GM23338 (cell line): Measurements from ENCODE around the gene RPS25. TPM values are rescaled to one million over a fixed set of nuclear protein-coding genes. Genes with fewer than 3 reads are reported as not detected.

Source experiments
- ATAC-seq: fragments of 200-7000 bp; cut with Tn5 transposase; 3 replicates; pipeline ENCODE4 v1.9.1; 2020
- DNase-seq: peaks from one replicate; pipeline ENCODE4 v3.0.0-alpha.2; 2015; ENCODE audit warnings: low spot score
- H2AFZ ChIP-seq: fragments of 200-600 bp; sonication (generic); 2 replicates; pipeline ENCODE4 v1.8.0; 2016; ENCODE audit warnings: antibody characterized with exemption, mild to moderate bottlenecking, moderate library complexity
- H3F3A ChIP-seq: fragments of 200-600 bp; sonication (generic); replicated peaks from 2 replicates; pipeline ENCODE4 v1.8.0; 2017; ENCODE audit warnings: antibody characterized with exemption, mixed run types, low read depth
- H3K27ac ChIP-seq: fragments of 200-600 bp; sonication (generic); 2 replicates; pipeline ENCODE4 v1.6.1; 2016; ENCODE audit warnings: low read depth
- H3K27me3 ChIP-seq: fragments of 200-600 bp; sonication (generic); 2 replicates; pipeline ENCODE4 v1.8.0; 2016; ENCODE audit warnings: mild to moderate bottlenecking, mixed run types, moderate library complexity; ENCODE audit not compliant: insufficient read depth
- H3K36me3 ChIP-seq: fragments of 200-600 bp; sonication (generic); 2 replicates; pipeline ENCODE4 v1.8.0; 2016; ENCODE audit warnings: mild to moderate bottlenecking; ENCODE audit not compliant: insufficient read depth
- H3K4me1 ChIP-seq: fragments of 200-600 bp; sonication (generic); 2 replicates; pipeline ENCODE4 v1.8.0; 2016; ENCODE audit warnings: mild to moderate bottlenecking, moderate library complexity; ENCODE audit not compliant: insufficient read depth
- H3K4me2 ChIP-seq: fragments of 200-600 bp; sonication (generic); 2 replicates; pipeline ENCODE4 v1.7.1; 2017; ENCODE audit warnings: mixed run types
- H3K4me3 ChIP-seq: fragments of 200-600 bp; sonication (generic); 2 replicates; pipeline ENCODE4 v1.6.1; 2016; ENCODE audit warnings: mixed run types
- H3K79me2 ChIP-seq: fragments of 200-600 bp; sonication (generic); replicated peaks from 2 replicates; pipeline ENCODE4 v1.8.0; 2017; ENCODE audit warnings: mild to moderate bottlenecking; ENCODE audit not compliant: insufficient read depth
- H3K9me2 ChIP-seq: fragments of 200-600 bp; sonication (generic); 2 replicates; pipeline ENCODE4 v1.8.0; 2017; ENCODE audit not compliant: insufficient read depth
- H4K20me1 ChIP-seq: fragments of 200-600 bp; sonication (generic); replicated peaks from 2 replicates; pipeline ENCODE4 v1.8.0; 2017; ENCODE audit warnings: mild to moderate bottlenecking; ENCODE audit not compliant: insufficient read depth
- H3K27ac Mint-ChIP-seq: 2 replicates; pipeline ENCODE4 v1.8.0; 2020; ENCODE audit warnings: inconsistent platforms, mild to moderate bottlenecking, moderate library complexity, mixed read lengths
- H3K27me3 Mint-ChIP-seq: 3 replicates; pipeline ENCODE4 v1.8.0; 2022; ENCODE audit warnings: low read depth, mild to moderate bottlenecking, moderate library complexity, mixed read lengths, inconsistent platforms; ENCODE audit not compliant: insufficient read depth, poor library complexity
- H3K36me3 Mint-ChIP-seq: 3 replicates; pipeline ENCODE4 v1.8.0; 2021; ENCODE audit warnings: low read depth, mild to moderate bottlenecking, inconsistent platforms, moderate library complexity, mixed read lengths
- H3K4me1 Mint-ChIP-seq: 3 replicates; pipeline ENCODE4 v1.8.0; 2020; ENCODE audit warnings: mild to moderate bottlenecking, inconsistent platforms, mixed read lengths
- H3K4me3 Mint-ChIP-seq: 3 replicates; pipeline ENCODE4 v1.8.0; 2021; ENCODE audit warnings: moderate library complexity, mild to moderate bottlenecking, inconsistent platforms, mixed read lengths
- H3K9me3 Mint-ChIP-seq: 3 replicates; pipeline ENCODE4 v1.8.0; 2020; ENCODE audit warnings: moderate library complexity, mild to moderate bottlenecking, inconsistent platforms, mixed read lengths
- CREB1 ChIP-seq: fragments of 250-450 bp; sonication (Bioruptor Pico); IDR thresholded peaks from 2 replicates; pipeline ENCODE4 v1.5.0; 2020; ENCODE audit warnings: low read depth, mild to moderate bottlenecking, moderate library complexity
- CTCF ChIP-seq, 2 experiments: fragments of 200-600 bp in 1 of 2; sonication (generic) in 1 of 2; conservative IDR thresholded peaks; 2 replicates each; pipeline versions ENCODE4 v1.5.1 to v1.6.1; 2016 to 2017; ENCODE audit warnings: antibody characterized with exemption in 2 of 2, low read depth in 2 of 2, mild to moderate bottlenecking in 2 of 2, moderate library complexity in 1 of 2
- EZH2 ChIP-seq: fragments of 200-600 bp; sonication (generic); IDR thresholded peaks from one replicate; pipeline ENCODE4 v1.8.0; 2017; ENCODE audit warnings: antibody characterized with exemption, mild to moderate bottlenecking, low read depth; ENCODE audit not compliant: unreplicated experiment
- JUNB ChIP-seq: IDR thresholded peaks from one replicate; pipeline ENCODE4 v1.6.1; 2016; ENCODE audit warnings: antibody characterized with exemption; ENCODE audit not compliant: unreplicated experiment
- NANOG ChIP-seq: IDR thresholded peaks from 2 replicates; pipeline ENCODE4 v1.6.1; 2016; ENCODE audit warnings: antibody characterized with exemption, borderline replicate concordance
- POLR2AphosphoS5 ChIP-seq: IDR thresholded peaks from 2 replicates; pipeline ENCODE4 v1.6.1; 2016; ENCODE audit warnings: antibody characterized with exemption, low read depth
- REST ChIP-seq: IDR thresholded peaks from one replicate; pipeline ENCODE4 v1.6.1; 2018; ENCODE audit warnings: antibody characterized with exemption; ENCODE audit not compliant: unreplicated experiment
- STAT1 ChIP-seq: IDR thresholded peaks from one replicate; pipeline ENCODE4 v1.6.1; 2016; ENCODE audit warnings: antibody characterized with exemption; ENCODE audit not compliant: unreplicated experiment
- ZNF114 ChIP-seq: fragments of 250-450 bp; sonication (Bioruptor Pico); IDR thresholded peaks from 2 replicates; pipeline ENCODE4 v1.5.0; 2020; ENCODE audit warnings: mild to moderate bottlenecking, moderate library complexity
- ZNF331 ChIP-seq: fragments of 250-450 bp; sonication (Bioruptor Pico); IDR thresholded peaks from 2 replicates; pipeline ENCODE4 v1.5.0; 2020; ENCODE audit warnings: low read depth, mild to moderate bottlenecking, moderate library complexity
- polyA plus RNA-seq: library from polyadenylated mRNA; unstranded; fragments of >200 nt; fragmentation: Nextera tagmentation; extraction: Ambion mirVana; gene quantifications from 2 replicates; pipeline ENCODE4 v1.2.1, GENCODE V29; 2016
- total RNA-seq: library from RNA; depleted of rRNA; stranded (reverse); fragments of >200 nt; shearing (Covaris generic); gene quantifications from 2 replicates; pipeline ENCODE4 v1.2.3, GENCODE V29; 2014

Gene RPS25
- total and polyA plus RNA-seq, 2 experiments from 2014 or later = 1,965 to 3,622 TPM

GRCh38 chr11:119015054-119015611 is 3.0 kb downstream of the RPS25 start (continued):
- TF ChIP-seq ZNF331 (CRISPR knock-in tag) (no peak), CREB1 (no peak), ZNF114 (CRISPR knock-in tag) (no peak)

DNA sequence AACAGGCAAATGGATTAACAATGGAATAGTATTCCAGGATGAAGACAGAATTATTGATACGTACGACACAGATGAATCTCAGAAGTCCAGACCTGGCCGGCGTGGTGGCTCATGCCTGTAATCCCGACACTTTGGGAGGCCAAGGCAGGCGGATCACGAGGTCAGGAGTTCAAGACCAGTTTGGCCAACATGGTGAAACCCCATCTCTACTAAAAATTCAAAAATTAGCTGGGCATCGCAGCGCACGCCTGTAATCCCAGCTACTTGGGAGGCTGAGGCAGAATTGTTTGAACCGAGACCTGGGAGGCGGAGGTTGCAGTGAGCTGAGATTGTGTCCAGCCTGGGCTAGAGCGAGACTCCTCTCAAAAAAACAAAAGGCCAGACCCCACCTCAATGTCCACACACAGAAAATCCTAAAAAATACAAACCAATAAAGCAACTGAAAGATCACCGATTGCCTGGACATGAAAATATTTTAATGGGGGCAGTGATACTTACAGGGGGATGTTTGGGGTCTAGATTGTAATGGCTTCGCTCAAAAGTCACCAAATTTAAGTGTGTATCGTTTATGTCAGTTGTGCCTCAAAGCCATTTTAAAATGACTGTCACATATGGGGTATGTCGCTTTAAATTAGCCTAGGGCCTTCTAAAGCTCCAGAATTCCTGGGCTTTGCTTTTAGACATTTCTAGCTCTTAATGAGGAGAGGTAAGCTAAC is 3.8 kb downstream of the RPS25 start:
- Histone ChIP-seq H2AFZ (no peak overlapping the region), H3K27ac (peak overlapping the region; percentile 87), H3K36me3 (peaks cover 44% of the 10 kb centered on the region), H3F3A (peaks cover 60% of the 10 kb centered on the region), H3K79me2 (peaks cover 34% of the 10 kb centered on the region), H3K4me3 (no peak overlapping the region), H3K9me2 (no peaks in the 10 kb centered on the region), H3K27me3 (no peaks in the 10 kb centered on the region), H3K4me2 (no peak overlapping the region), H4K20me1 (peaks cover 28% of the 10 kb centered on the region), H3K4me1 (peaks cover 11% of the 10 kb centered on the region; the same call in 1 of the 2 replicates)
- Mint-ChIP-seq H3K27me3 (peaks cover 6% of the 10 kb centered on the region), H3K4me1 (no peaks in the 10 kb centered on the region; the same call in 1 of the 3 replicates), H3K27ac (0 out of 2 replicates have a peak overlapping the region, but pooled peaks have one; percentile 19), H3K4me3 (no peak overlapping the region), H3K9me3 (peaks cover 3% of the 10 kb centered on the region; the same call in 1 of the 3 replicates), H3K36me3 (peaks cover 75% of the 10 kb centered on the region)
- no peak for DNase-seq
- no peak for ATAC-seq
- peak; percentile 10; the same call in 1 of the 2 replicates for TF ChIP-seq POLR2AphosphoS5
- TF ChIP-seq CREB1 = no peak

DNA sequence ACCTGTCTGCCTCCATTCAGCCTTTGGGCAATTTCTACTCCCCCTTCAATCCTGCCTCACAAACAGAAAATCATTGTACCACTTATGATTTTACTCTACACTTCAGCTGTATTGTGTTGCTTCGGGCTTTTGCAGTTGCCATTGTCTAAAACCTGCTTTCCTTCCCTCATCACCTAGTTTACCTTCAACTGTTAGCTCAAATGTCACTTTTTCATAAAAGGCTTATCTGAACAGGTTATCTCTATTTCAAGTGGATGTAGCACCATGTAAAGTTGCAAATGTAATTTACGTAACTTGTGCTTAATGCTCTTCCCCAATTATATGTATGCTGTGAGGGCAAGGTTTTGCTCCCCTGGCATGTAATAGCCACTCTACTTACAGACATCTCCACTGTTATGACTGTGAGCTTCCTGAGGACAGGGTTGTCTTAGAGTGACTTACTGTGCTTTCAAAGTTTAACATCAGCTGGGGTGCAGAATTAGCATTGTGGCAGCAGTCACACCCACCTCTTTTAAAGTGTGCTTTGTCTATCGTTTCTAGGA is 5.4 kb downstream of the RPS25 start:
- Mint-ChIP-seq H3K9me3 (peaks cover under 1% of the 10 kb centered on the region; the same call in 1 of the 3 replicates), H3K27me3 (peaks cover 2% of the 10 kb centered on the region), H3K4me3 (no peak overlapping the region), H3K4me1 (no peaks in the 10 kb centered on the region; the same call in 1 of the 3 replicates), H3K36me3 (peaks cover 79% of the 10 kb centered on the region), H3K27ac (no peak overlapping the region)
- H3K36me3 ChIP-seq = peaks cover 44% of the 10 kb centered on the region
- H3K4me1 ChIP-seq = peaks cover 11% of the 10 kb centered on the region; the same call in 1 of the 2 replicates
- ATAC-seq = no peak
- H3K9me2 ChIP-seq = no peaks in the 10 kb centered on the region
- TF ChIP-seq ZNF114 (CRISPR knock-in tag) (no peak), CTCF (conservative IDR thresholded peaks at IDR 0.05; ENCODE audit: low read depth in 2 of 2) (no peak), JUNB (no peak), NANOG (no peak), REST (no peak), EZH2 (no peak), POLR2AphosphoS5 (0 out of 2 replicates have a peak, but pooled peaks have one; percentile 15), ZNF331 (CRISPR knock-in tag) (no peak), STAT1 (no peak)
- H4K20me1 ChIP-seq = peaks cover 28% of the 10 kb centered on the region
- H3K79me2 ChIP-seq = peaks cover 22% of the 10 kb centered on the region
- no peak overlapping the region for H3K4me2 ChIP-seq
- H2AFZ ChIP-seq = no peak overlapping the region
- no peak for DNase-seq
- peak overlapping the region; percentile 78 for H3K27ac ChIP-seq
- H3K27me3 ChIP-seq = no peaks in the 10 kb centered on the region
- no peak overlapping the region for H3K4me3 ChIP-seq
- peaks cover 61% of the 10 kb centered on the region for H3F3A ChIP-seq
